Upper lobe of left lung (tissue), 4 donors: ENCODE data around the gene SERPINB6.

Experiments used
- EP300 ChIP-seq, 4 donors: sonication (generic); formaldehyde crosslinking; IDR thresholded peaks; one replicate each; pipeline ENCODE4 v1.5.1; 2017; ENCODE audit warnings: antibody characterized with exemption in 4 of 4, control low read depth in 2 of 4
- POLR2A ChIP-seq, 4 donors: fragments of 450-650 bp; IDR thresholded peaks; one replicate each; pipeline ENCODE4 v1.5.1; 2016 to 2017; ENCODE audit warnings: antibody characterized with exemption in 4 of 4, mild to moderate bottlenecking in 2 of 4
- TF ChIP-seq, protein P1 (sequence below), 6 experiments: fragments of 450-650 bp in 4 of 6; fragments of 200-600 bp in 2 of 6; sonication (generic) in 2 of 6; IDR thresholded peaks; one replicate each; pipeline ENCODE4 v1.5.1; 2016 to 2019; ENCODE audit warnings: antibody characterized with exemption in 6 of 6

DNA sequence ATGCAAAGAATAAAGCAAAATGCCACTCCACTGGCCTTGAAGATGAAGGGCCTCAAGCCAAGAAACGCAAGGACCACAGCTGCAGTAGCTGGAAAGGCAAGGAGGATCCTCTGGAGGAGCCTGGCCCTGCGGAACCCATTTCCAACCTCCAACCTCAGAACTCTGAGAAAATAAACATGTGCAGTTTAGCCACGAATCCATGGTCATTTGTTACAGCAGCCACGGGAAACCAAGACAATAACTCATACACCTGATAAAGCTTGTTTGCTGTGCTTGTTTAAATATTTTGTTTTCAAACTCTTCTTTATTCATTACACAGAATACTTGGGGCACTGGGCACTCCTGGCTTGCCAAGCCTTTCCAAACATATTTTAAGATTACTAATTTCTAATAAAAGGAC, 10.4 kb downstream of the SERPINB6 start:
- TF ChIP-seq, protein P1, sequence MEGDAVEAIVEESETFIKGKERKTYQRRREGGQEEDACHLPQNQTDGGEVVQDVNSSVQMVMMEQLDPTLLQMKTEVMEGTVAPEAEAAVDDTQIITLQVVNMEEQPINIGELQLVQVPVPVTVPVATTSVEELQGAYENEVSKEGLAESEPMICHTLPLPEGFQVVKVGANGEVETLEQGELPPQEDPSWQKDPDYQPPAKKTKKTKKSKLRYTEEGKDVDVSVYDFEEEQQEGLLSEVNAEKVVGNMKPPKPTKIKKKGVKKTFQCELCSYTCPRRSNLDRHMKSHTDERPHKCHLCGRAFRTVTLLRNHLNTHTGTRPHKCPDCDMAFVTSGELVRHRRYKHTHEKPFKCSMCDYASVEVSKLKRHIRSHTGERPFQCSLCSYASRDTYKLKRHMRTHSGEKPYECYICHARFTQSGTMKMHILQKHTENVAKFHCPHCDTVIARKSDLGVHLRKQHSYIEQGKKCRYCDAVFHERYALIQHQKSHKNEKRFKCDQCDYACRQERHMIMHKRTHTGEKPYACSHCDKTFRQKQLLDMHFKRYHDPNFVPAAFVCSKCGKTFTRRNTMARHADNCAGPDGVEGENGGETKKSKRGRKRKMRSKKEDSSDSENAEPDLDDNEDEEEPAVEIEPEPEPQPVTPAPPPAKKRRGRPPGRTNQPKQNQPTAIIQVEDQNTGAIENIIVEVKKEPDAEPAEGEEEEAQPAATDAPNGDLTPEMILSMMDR (IDR thresholded peaks at IDR 0.05) = no peak
- TF ChIP-seq EP300 (IDR thresholded peaks at IDR 0.05) (no peak), POLR2A (IDR thresholded peaks at IDR 0.05) (no peak)
